Upper lobe of left lung (tissue), 4 donors: ENCODE data around the gene TMEM201.

Experiments
- POLR2A ChIP-seq, 4 donors: fragments of 450-650 bp; IDR thresholded peaks; one replicate each; pipeline ENCODE4 v1.5.1; 2016 to 2017; ENCODE audit warnings: antibody characterized with exemption in 4 of 4, mild to moderate bottlenecking in 2 of 4
- TF ChIP-seq, protein P1 (sequence below), 6 experiments: fragments of 450-650 bp in 4 of 6; fragments of 200-600 bp in 2 of 6; sonication (generic) in 2 of 6; IDR thresholded peaks; one replicate each; pipeline ENCODE4 v1.5.1; 2016 to 2019; ENCODE audit warnings: antibody characterized with exemption in 6 of 6

DNA sequence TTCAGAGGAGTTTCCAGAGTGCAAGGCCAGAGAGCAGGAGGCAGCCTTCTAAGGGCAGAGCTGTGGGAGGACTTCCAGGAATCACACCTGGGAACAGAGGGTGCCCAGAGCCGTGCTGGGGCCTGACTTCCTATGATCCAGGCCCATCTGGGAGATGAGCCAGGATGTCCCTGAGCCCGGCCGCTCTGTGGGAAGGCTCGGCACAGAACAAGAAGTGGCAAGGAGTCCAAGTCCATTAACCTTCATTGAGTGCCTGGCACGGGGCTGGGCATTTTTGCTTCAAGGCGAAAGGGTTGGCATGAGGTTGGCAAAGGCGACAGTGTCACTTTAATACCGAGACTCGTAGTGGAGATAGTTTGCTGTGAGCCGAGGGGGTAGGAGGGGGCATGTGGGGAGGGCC lies 18.2 kb downstream of the TMEM201 start:
- TF ChIP-seq POLR2A (IDR thresholded peaks at IDR 0.05), result no peak
- TF ChIP-seq, protein P1, sequence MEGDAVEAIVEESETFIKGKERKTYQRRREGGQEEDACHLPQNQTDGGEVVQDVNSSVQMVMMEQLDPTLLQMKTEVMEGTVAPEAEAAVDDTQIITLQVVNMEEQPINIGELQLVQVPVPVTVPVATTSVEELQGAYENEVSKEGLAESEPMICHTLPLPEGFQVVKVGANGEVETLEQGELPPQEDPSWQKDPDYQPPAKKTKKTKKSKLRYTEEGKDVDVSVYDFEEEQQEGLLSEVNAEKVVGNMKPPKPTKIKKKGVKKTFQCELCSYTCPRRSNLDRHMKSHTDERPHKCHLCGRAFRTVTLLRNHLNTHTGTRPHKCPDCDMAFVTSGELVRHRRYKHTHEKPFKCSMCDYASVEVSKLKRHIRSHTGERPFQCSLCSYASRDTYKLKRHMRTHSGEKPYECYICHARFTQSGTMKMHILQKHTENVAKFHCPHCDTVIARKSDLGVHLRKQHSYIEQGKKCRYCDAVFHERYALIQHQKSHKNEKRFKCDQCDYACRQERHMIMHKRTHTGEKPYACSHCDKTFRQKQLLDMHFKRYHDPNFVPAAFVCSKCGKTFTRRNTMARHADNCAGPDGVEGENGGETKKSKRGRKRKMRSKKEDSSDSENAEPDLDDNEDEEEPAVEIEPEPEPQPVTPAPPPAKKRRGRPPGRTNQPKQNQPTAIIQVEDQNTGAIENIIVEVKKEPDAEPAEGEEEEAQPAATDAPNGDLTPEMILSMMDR (IDR thresholded peaks at IDR 0.05), result no peak
